ENCODE results near the gene ARHGEF39.

GRCh38 chr9:35665471-35665818 is 450 bp upstream of the ARHGEF39 start:
- no peak for TF ChIP-seq POLR2A (IDR thresholded peaks at IDR 0.05)
- TF ChIP-seq CTCF (IDR thresholded peaks at IDR 0.05) = no peak

All from esophagus squamous epithelium (tissue), 4 donors.